Non-pigmented ciliary epithelial cell (primary cell): ENCODE results near the gene CMTM2.
"Not testable (repeated sequence)": the region's sequence is repeated elsewhere in the genome, so short reads cannot be mapped to it uniquely, and the experiment has no call there.

ENCODE experiments used
- DNase-seq: peaks from one replicate; pipeline ENCODE4 v3.0.0-alpha.2; 2010; ENCODE audit warnings: low read depth

CMTM2 gene

GRCh38 chr16:66553223-66553622, 26.0 kb upstream of the CMTM2 start:
- DNase-seq, result no peak

DNA sequence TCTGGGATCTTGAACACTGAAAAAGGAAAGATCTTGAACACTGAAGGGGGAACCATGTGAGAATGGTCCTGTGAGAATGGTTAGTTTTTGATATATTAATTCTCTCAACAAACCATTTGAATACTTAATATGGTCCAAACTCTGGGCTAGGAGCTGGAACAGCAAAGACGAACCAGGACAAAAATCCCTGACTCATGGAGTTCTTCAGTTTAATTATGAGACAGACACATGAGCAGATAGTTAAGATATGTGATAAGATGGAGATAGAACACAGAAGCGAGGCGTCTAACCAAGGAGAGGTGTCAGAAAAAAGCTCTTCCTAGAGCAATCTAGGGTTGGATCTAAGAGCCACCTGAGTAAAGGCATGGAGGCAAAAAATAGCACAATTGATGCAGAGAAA, 25.2 kb upstream of the CMTM2 start:
- no peak for DNase-seq

DNA sequence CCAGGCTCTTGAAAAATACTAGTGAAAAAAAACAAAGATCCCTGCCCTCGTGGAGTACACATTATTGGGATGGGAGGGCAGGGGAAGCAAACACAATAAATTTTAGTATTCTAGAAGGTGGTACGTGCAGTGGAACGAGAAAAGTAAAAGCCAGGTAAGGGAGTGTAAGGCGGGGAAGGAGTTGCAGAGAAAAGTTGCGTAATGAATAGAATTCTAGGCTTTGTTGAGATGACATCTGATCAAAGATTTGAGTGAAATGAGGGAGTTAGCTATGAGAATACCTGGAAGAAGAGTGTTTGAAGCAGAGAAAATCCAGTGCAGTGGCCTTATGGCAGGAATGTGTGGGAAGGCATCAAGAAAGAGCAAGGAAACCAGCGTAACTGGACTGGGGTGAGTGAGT, 24.8 kb upstream of the CMTM2 start:
- DNase-seq, result no peak

DNA sequence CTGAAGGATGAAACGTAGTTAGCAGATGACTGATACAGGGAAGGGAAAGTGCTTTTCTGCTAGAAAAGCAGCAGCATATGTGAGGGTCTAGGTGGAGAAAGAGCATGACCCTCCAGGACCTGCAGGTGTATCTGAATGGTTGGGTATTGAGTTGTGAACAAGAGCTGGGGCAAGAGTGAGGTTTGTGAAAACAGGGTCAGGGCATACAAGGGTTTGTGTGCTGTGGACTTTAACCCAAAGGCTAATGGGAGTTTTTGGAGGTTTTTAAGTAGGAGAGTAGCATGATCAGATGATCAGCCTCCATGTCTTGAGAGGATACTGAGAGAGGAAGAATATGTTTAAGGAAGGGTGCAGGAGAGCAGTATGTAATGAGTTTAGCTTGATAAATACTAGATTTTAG, 19.2 kb upstream of the CMTM2 start:
- DNase-seq, result no peak

DNA sequence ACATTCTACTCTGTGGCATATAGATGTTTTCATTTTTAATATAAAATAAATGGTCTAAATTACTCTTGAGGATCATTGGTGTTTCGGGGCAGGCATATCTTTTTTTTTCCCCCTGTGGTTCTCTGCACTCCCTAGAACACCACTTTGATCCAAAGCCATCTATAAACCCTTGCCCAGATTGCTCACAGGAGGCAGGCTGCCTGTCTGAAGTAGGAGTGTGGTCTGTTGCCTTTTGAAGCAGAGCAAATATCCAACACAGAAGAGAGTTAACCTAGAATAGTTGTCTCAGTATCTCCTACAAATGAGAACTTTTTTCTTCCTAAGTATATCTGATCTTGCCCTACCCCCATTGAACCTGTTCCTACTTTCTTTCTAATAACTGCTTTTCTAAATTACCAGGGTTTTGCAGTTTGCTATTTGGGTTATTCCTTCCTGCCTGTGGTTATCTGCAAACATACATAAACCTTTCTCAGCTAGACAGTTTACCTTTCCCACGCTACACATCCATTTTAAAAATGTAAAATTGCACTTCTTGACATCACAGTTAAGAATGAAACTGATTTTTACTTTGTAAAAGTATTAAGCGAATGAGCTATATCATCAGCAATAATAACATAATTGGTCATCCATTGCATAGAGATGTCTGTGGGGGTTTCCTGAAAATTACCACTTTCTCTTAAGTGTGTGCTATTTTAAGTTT, 17.7 kb upstream of the CMTM2 start:
- DNase-seq, result no peak

GRCh38 chr16:66562409-66562808, 16.9 kb upstream of the CMTM2 start:
- no peak for DNase-seq

- no peak for DNase-seq
Observed at GRCh38 chr16:66562986-66563385, 16.3 kb upstream of the CMTM2 start.

DNA sequence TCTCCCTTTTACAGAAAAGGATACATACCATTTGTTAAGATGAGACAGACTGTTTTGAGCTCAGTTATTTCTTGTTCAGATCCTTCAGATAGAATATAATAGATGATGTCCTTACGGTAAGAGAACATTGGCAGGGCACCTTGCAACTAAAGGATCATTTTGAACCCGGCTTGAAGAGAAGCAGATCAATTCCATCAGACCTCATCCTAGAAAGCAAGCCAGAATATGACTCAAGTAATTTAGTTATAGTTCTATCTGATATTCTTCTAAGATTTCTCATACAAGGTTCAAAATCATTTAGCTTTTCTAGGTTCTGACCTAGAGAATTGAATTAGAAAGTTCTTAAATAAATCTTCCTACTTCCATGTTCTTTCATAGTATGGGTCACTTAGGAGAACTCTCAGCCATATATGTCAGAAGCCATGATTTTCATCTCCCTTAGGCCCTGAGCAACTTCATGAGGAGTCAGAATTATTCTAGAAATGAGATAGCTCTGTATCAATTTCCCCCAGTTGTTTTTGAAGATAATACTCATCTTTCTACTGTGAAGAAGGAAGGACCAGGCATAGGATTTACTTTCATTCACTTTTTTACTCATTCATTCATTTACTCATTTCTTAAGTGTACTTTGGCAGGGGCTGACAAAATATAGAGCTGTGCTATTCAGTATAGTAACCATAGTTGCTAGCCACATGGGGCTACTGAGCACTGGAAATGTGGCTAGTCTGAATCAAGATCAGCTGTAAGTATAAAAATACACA, 15.5 kb upstream of the CMTM2 start:
- no peak for DNase-seq

DNA sequence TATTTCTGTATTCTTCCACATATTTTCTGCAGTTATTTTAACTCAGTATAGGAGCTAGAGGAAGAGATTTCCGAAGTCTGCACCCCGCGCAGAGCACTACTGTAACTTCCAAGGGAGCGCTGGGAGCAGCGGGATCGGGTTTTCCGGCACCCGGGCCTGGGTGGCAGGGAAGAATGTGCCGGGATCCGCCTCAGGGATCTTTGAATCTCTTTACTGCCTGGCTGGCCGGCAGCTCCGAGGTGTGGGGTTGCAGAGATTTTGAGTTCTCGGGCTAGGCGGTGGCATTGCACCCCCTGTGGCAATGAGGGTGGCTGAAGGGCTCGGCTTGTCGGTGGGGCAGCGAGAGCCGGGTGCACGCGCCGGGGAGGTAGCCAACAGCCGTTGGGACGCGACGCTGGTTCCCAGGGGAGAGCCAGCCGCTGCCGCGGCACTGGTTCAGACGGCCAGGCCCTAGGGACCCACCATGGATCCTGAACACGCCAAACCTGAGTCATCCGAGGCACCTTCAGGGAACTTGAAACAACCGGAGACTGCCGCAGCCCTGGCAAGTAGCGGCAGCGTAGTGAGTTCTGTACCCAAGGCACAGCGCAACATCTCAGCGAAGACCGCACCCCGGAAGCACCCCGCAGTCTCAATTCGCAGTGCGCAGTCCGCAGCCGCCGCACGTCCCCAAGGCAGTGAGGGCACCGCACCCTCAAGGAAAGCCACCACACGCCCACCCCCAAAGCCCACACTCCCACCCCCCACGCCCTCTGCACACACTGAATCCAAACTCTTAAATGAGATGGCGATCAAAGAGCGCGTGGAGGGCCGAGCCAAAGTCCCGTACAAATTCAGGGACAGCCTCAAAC, 13.0 kb upstream of the CMTM2 start, which contains the start of gene CMTM1:
Gene CMTM1 (plus strand): TSS at position 389 of the 851 bp plus-strand sequence. CDS start 75 bp downstream, at position 464.
- DNase-seq, result no peak

DNA sequence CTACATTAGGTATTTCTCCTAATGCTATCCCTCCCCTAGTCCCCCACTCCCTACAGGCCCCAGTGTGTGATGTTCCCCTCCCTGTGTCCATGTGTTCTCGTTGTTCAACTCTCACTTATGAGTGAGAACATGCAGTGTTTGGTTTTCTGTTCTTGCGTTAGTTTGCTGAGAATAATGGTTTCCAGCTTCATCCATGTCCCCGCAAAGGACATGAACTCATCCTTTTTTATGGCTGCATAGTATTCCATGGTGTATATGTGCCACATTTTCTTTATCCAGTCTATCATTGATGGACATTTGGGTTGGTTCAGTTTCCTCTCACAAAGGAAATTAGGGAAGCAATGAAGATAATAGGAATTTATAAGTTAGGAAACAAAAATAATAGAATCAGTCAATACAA, 12.0 kb upstream of the CMTM2 start:
- not testable (repeated sequence) for DNase-seq

DNA sequence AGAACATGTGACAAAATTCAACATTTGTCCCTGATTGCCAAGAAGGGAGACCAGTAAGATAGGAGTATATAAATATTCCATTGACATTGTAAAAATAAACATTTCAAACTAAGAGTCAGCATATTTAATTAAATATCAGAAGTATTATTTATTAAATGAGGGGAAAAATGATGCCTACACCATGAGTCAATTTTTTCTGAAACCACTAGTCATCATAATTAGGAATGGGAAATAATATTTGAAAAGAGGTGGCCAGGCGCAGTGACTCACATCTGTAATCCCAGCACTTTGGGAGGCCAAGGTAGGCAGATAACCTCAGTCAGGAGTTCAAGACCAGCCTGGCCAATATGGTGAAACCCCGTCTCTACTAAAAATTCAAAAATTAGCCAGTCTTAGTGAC, 10.9 kb upstream of the CMTM2 start:
- DNase-seq, result no peak

GRCh38 chr16:66569131-66569530, 10.1 kb upstream of the CMTM2 start:
- no peak for DNase-seq

GRCh38 chr16:66569827-66570405, 9.3 kb upstream of the CMTM2 start:
- DNase-seq, result no peak

DNA sequence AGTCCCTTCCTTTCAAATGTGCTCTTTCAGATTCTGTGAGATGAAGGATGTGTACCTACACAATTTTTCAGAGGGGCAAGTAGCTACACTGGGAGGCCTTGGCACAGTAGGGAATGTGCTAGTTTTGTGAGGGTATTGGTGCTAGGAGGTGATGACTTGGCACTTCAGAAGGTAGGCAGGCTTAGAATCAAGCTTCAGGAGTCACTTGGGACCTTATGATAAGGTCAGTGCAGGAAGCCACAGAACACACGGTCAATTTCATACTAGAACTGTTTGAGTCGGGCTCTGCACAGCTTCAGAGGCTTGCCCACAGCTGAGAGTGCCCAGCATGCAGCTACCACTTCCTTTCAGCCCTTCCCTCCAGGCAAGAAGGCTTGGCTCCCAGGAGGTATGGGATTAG, 6.9 kb upstream of the CMTM2 start:
- no peak for DNase-seq

- no peak for DNase-seq
Observed at GRCh38 chr16:66574081-66574480, 5.2 kb upstream of the CMTM2 start.

- DNase-seq, result no peak
Observed at GRCh38 chr16:66574531-66574930, 4.7 kb upstream of the CMTM2 start.

DNA sequence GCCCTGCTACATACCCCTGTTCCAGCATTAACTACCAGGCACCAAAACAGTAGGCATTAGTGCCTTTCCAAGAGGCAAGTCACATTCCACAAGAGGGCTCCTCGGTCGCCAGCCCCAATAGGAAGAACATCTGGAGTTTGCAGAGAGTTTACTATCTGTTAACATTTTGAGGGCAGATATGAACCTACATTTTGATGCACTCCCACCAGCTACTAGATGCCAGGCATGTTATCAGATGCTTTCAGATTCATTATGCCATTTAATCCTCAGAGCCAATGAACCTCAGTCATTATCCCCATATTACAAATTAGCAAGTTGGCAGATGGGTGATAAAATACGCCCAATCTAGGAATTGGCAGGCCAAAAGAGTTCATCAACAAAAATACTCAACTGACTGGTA, 4.2 kb upstream of the CMTM2 start:
- no peak for DNase-seq

DNA sequence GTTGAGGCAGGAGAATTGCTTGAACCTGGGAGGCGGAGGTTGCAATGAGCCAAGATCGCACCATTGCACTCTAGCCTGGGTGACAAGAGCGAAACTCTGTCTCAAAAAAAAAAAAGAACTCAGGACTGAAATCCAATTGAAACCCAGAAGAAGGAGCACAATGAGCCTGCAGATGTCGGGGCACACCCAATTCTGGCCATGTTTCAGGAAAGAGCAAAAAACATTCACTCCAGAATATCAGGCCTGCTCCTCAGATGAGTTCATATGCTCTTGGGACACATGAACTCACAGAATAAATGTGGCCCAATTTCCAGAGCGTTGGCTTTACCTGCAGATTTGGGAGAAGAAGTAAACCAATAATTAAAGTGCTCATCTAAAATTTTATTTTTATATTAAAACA, 3.0 kb upstream of the CMTM2 start:
- DNase-seq, result no peak

DNA sequence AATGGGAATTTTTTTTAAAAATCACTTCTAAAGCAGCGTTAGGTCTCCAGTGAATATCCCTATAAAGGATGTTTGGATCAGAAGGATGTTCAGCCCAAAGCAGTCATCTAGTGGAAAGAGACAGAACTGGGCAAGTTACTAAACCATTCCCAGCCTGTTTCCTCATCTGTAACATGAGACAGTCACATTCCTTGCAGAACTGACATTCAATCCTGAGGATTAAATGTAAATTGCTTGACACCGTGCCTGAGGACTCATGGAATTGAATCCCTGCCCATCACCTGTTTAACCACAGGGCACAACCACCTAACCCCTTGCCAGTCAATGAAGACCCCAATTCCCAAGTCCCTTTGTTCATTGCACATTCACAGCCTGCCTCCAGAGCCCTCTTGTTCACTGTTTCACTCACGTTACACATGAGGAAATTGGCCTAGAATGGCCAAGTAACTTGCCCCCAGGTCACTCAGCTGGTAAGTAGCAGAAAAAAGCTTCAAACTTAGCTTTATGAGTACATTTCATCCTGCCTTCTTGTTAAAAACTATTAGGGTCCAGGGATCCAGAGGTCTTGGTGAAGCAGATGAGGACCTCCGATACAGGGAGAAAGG, 1.4 kb downstream of the CMTM2 start:
- no peak for DNase-seq

- no peak for DNase-seq
Observed at GRCh38 chr16:66581246-66581952, 2.1 kb downstream of the CMTM2 start.
